ENCODE data around the gene CDKAL1. TPM values are rescaled to one million over a fixed set of nuclear protein-coding genes. Genes with fewer than 3 reads are reported as not detected.
"Not testable (repeated sequence)": the region's sequence is repeated elsewhere in the genome, so short reads cannot be mapped to it uniquely, and the experiment has no call there.

The CDKAL1 gene
- total RNA-seq, 3 donors from 2014 or later, result 13.0 to 27.2 (median 18.0) TPM

- no peak overlapping the region for H3K4me3 ChIP-seq
- DNase-seq (ENCODE audit: low spot score in 2 of 2), result no peak
- no peak overlapping the region for H3K27ac ChIP-seq
- intact Hi-C loops (cut with DNase I; ENCODE audit: low total_unique reads), result no loop called here
- no peaks in the 10 kb centered on the region for H3K9me3 ChIP-seq
- no peak for TF ChIP-seq CTCF (IDR thresholded peaks at IDR 0.05)
- no peak for TF ChIP-seq POLR2A (IDR thresholded peaks at IDR 0.05)
- TF ChIP-seq POLR2AphosphoS5 (IDR thresholded peaks at IDR 0.05), result no peak
- no peaks in the 10 kb centered on the region for H3K4me1 ChIP-seq
- no peaks in the 10 kb centered on the region for H3K36me3 ChIP-seq
- H3K27me3 ChIP-seq, result no peaks in the 10 kb centered on the region
Observed at GRCh38 chr6:20497216-20498040, 36.8 kb upstream of the CDKAL1 start.

GRCh38 chr6:20498041-20498385 lies 36.2 kb upstream of the CDKAL1 start:
- Histone ChIP-seq H3K36me3 (no peaks in the 10 kb centered on the region), H3K9me3 (no peaks in the 10 kb centered on the region), H3K4me1 (no peaks in the 10 kb centered on the region), H3K4me3 (no peak overlapping the region), H3K27ac (no peak overlapping the region), H3K27me3 (no peaks in the 10 kb centered on the region)
- no peak for DNase-seq (ENCODE audit: low spot score in 2 of 2)
- TF ChIP-seq POLR2AphosphoS5 (IDR thresholded peaks at IDR 0.05) (no peak), CTCF (IDR thresholded peaks at IDR 0.05) (no peak), POLR2A (IDR thresholded peaks at IDR 0.05) (no peak)
- intact Hi-C loops (cut with DNase I; ENCODE audit: low total_unique reads), result no loop called here

GRCh38 chr6:20509212-20509611 lies 25.0 kb upstream of the CDKAL1 start:
- Histone ChIP-seq H3K36me3 (no peaks in the 10 kb centered on the region), H3K4me3 (no peak overlapping the region), H3K4me1 (no peaks in the 10 kb centered on the region), H3K27me3 (no peaks in the 10 kb centered on the region), H3K9me3 (no peaks in the 10 kb centered on the region), H3K27ac (no peak overlapping the region)
- TF ChIP-seq POLR2AphosphoS5 (IDR thresholded peaks at IDR 0.05) (no peak), CTCF (IDR thresholded peaks at IDR 0.05) (no peak), POLR2A (IDR thresholded peaks at IDR 0.05) (no peak)
- intact Hi-C loops (cut with DNase I; ENCODE audit: low total_unique reads), result loop anchor here (5.0 kb wide), 1 partner anchor 1608 kb away; no protein-coding TSS in a partner anchor
- no peak for DNase-seq (ENCODE audit: low spot score in 2 of 2)

GRCh38 chr6:20511852-20512251 lies 22.4 kb upstream of the CDKAL1 start:
- Histone ChIP-seq H3K27ac (no peak overlapping the region), H3K9me3 (no peaks in the 10 kb centered on the region), H3K36me3 (no peaks in the 10 kb centered on the region), H3K4me1 (no peaks in the 10 kb centered on the region), H3K27me3 (no peaks in the 10 kb centered on the region), H3K4me3 (no peak overlapping the region)
- TF ChIP-seq POLR2AphosphoS5 (IDR thresholded peaks at IDR 0.05) (no peak), POLR2A (IDR thresholded peaks at IDR 0.05) (no peak), CTCF (IDR thresholded peaks at IDR 0.05) (no peak)
- intact Hi-C loops (cut with DNase I; ENCODE audit: low total_unique reads), result no loop called here
- DNase-seq (ENCODE audit: low spot score in 2 of 2), result no peak

- H3K9me3 ChIP-seq; H3K36me3 ChIP-seq; H3K27ac ChIP-seq; H3K4me3 ChIP-seq; DNase-seq (ENCODE audit: low spot score in 2 of 2); intact Hi-C loops (cut with DNase I; ENCODE audit: low total_unique reads); H3K27me3 ChIP-seq; H3K4me1 ChIP-seq: not testable (repeated sequence)
Observed at GRCh38 chr6:20525208-20525607, 9.0 kb upstream of the CDKAL1 start.
